Stimulated activated CD4-positive, alpha-beta T cell treated with anti-CD3 and anti-CD28 coated beads, Interleukin-15, amount 100 ng/mL, for 1 hour (primary cell): Measurements from ENCODE around the gene VPS29.
"Not testable (repeated sequence)": the region's sequence is repeated elsewhere in the genome, so short reads cannot be mapped to it uniquely, and the experiment has no call there.

Experiments
- DNase-seq, 2 donors: peaks; one replicate each; pipeline ENCODE4 v3.0.0-alpha.2; 2020; ENCODE audit warnings: low read depth in 1 of 2, low spot score in 1 of 2

The VPS29 gene

DNA sequence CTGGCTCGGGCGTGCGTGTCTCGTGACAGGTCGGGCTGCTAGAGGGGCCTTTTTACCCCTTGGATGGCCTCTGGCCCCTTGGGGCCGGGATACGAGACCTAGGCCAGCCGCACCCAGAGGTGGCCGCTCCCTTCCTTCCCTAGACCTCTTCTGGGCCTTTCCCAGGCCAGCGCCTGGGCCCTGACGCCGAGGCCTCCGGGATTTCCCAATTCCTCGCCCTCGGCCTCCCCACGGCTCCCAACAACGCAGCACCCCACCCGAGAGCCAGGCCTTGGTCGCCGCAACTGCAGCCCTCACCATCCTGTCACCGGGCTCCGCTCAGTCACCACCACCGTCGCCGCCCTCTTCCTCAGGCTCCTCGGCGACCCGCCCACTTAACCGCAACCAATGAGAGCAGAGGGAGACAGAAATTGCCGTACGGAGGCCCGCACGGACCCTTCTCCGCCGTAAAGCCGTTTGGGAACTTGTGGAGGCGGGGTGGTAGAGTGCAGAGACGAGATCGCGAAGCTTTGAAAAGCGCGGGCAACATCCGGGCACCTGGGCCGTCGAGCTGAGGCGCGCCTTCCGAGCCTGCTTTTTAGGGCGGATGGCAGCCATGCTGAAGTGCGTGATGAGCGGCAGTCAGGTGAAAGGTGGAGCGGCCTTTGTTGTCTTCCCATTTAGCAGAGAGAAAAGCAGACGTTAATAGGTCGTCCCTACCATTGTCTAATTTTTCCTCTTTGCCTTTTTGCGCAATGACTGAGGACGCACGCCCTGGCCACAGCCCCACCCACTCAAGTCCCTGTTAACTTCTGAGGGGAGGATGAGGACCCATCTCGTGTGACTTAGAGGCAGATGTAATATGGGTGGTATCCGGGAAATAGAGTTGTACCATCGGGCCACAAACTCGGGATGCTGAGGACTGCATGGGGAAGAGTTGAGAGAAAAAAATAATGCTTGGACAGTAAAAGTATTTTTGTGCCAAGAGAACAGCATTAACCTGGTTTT, at the start of gene VPS29, which contains the start of gene RAD9B:
Gene VPS29, minus strand, starts transcription at position 360 of the 987 bp plus-strand sequence. Its CDS starts 60 bp downstream, at position 300.
Gene RAD9B, plus strand, starts transcription at position 580 of the 987 bp plus-strand sequence. Its CDS starts 7 bp downstream, at position 587.
- DNase-seq: peak; percentile 95 to 97

DNA sequence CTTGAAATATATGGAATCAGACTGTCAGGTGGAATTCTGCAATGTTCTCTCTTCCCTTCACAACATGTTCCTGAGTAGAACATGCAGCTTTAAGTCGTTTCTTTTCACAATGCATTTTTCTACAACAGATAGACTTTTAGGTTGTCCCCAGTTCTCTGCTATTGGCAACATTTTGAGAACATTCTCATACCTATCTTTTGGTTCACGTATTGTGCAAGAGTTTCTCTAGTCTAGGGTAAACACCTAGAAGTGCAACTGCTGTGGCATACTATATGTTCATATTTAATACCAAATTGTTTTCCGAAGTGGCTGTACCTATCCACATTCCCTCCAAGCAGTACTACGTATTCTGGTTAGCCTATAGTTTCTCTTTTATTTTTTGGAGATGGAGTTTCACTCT, 49.1 kb upstream of the VPS29 start:
- DNase-seq: no peak

DNA sequence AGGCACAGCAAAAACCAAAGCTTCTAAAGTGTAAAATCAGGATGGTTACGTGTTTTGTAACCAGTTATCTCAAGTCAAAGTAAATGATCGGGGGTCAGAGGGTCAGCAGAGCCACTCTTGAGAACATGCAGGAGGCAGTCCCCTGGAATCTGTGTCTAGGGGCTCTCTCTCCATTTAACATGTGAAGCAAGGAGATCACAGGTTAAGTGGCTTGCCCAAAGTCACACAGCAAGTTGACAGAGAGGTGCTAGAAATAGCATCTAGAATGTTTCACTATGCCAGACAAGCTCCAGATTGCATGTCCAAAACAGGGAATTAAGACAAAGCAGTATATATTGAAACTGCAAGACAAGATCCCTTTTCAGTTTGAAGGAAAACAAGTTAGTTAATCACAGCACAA, 47.8 kb upstream of the VPS29 start:
- DNase-seq: no peak

DNA sequence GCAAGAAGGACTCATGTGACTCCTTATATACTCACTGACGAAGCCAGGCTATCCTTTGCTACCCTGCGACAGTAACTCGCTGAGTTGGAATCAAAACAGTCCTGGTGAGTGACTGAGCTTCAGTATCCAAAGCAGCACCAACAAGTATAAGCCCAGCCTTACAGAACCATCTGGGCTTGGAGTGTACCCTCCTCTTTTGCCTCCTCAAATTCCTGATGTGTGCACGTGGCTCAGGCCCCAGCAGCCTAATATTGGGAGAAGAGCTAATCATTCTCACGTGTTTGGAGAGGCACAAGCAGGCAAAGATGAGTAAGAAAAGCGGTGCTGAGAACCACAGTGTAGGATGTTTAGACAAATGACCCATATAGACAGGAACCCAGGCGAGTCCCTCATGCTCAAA, 46.8 kb upstream of the VPS29 start:
- DNase-seq: no peak

DNA sequence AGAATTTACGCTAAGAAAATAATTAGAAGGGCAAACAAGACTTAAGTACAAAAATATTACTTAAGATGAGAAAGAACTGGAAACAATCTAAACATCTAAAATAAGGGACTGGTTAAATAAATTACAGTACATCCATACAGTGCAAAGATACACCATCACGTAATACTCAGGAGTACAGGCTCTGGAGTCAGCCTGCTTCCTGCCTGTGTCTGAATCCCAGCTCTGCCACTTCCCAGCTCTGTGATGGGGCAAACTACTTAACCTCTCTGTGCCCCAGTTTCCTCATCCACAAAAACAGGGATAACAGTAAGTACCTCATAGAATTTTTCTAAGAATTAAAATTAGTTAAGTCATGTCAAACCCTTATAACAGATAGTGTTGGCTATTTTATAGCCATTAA, 45.2 kb upstream of the VPS29 start:
- DNase-seq: no peak

DNA sequence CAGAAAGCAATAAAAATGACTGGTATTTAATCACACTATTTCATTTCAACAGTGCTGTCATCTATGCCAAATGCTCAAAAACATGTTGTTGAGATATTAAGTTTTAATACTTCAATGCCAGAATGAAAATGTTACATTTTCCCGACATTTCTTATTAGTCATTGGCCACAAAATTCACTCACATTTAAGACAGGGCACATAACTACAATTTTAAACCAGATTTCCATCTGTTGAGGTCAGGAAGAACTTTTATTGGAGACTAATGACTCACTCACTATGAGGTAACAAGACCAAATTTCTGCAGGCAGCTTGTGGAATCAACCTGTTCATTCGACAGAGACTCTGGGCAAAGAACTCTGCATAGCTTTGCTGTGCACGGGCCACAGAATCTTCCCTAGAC, 44.4 kb upstream of the VPS29 start:
- DNase-seq: no peak

DNA sequence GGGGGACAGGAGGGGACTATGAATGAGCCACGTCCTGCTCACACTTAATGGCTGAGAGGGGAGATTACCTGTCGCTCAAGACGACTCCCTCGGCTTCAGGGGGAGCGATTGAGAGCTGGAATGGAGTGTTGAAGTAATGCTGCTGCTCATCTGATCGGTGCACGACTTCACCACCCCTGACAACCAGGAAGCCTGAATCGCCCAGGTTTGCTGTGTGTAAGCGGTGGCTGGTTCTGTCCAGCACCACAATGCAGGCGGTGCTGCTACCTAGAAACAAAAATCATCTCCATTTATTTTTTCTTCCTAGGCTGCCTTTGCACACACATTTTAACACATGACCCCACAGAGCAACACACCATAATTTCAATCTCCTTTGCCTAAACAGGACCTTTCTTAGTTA, 43.9 kb upstream of the VPS29 start:
- no peak for DNase-seq

DNA sequence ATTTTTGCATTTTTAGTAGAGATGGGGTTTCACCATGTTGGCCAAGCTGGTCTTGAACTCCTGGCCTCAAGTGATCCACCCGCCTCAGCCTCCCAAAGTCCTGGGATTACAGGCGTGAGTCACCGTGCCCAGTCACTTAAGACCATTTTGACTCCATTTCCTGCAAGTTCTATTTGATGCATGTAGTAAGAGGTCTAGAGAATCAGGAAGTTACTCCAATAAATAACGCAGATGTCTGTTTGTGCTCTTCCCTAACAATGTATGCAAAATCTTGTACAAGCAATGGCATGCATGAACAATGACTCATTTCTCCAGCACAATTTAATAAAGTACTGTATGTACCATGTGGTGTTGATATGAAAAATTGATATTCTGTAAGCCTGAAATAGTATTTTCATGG, 43.3 kb upstream of the VPS29 start:
- DNase-seq: not testable (repeated sequence)

DNA sequence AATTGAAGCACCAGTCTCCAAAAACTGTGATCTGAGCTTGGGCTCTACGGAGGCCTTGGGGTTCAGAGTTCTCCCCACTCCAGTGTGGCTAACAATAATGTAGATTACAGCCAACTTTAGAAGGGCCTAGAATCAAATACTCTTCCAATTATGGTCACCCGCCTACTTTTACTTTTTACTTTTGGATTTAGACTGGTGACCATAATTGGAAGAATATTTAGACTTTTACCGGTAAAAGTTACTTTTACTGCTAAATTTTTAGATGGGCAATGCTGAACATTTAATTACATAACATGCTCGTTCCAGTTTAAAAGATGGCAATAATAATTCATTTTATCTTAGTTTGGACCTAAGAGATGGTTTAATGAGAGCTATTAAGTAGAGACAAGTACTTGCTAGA, 42.1 kb upstream of the VPS29 start:
- no peak for DNase-seq

DNA sequence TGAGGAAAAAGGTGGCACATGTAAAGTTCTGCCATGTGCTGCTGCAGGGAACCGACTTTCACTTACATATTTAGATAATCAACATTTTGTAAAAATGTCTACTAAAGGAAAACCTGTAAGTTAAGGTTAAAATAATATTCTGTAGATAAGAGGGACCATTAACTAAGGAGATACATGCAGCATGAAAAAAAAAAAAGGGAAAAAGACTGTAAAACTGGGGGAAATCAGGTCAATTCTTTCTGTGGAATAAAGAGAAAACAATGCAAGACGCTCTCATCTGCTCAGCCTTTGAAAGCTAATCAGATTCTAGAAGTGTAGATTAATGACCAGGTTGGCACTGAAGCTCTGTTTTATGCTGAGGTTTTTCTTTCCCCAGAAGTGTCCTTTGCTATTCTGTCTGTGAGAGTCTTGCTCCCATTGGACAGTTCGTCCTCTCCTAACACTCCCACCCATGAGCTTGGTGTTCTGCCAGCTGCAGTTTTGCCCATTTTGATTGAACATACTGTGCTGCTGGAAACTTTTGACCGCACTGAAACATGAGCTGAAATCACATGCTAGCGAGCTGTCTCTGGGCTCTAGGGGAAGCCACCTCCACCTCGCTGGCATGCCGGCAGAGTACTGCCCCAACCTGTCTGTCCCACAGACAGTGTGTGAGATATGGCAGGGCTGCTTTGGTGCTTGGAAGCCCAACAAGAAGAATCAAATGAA, 41.5 kb upstream of the VPS29 start:
- DNase-seq: no peak

DNA sequence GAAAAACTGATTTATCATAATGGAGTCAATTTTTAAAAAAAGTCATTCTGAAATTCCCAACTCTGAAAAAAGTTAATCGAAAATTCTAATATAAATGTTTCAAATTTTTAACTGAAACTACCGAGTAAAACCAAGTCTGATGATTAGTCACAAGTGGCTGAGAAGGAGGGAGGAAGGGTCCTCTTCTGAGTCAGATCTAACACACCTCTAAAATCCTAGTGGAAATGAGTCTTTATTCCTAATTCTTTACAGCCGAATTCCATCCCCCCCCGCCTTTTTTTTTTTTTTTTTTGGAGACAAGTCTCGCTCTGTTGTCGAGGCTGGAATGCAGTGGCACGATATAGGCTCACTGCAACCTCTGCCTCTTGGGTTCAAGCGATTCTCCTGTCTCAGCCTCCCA, 38.1 kb upstream of the VPS29 start:
- no peak for DNase-seq

DNA sequence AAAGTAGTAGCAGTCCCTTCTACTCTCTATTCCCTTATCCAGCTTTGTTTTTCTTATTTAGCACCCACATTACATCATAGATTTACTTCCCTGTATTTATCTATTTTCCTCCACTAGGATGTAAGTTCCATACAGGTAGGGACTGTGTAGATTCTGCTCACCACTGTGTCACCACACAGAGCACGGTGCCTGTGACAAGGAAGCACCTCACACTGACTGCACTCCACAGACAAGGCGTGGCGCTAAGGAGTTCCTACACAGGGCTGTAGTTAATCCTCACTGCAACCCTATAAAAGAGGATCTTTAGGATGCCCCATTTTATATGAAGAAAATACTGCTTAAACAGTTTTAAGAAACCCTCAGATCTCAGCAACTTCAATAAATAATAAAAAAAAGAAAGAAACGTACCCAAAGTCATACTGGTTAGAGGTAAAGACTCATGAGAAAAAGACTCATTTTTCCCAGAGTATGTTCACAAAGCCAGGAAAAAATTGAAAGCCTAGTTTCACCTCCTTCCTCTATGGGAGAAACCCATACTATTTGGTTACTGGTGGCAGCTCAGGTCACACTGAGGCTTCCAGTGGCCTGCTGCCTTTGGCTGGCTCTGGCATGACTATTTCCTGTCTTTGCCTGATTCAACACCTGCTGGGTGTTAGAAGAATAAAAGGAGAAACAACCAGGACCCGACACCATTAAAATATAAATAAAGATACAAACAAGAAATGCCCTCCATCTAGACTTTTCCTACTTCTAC, 37.1 kb upstream of the VPS29 start:
- DNase-seq: no peak

DNA sequence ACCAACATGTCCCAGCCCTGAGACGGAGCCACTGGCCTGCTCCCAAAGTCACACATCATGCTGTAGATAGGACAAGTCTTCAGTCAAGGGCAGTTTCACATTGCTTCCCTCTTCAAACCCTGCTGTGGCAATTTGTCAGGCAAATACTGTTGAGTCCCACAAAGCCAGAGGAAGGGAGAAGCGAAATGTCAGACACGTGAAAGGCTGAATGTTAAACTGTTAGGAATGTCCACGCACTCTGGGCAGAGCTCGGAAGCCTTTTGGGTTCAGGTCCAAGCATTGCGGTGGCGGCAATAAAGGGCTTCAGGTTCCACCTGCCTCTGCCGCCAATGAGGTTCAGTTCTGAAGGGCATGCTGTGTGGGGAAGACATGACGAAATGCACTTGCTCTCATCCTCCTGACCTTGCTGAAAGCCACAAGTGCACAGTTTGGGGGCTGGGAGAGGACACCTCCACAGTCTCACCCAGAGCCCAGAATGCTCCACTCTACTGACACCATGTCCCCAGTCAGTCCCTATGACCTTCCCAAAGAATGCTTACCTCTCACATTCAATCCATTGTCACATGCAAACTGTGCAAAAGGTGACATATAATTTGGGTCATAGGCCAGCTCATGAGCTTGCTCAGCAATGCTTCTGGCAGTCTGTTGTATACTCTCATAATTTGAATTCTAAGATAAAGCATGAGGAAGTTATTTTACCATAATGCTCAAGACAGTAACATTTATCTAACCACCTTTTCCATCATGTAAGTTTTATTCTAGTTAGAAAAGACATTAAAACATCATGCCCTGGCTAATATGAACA, 35.9 kb upstream of the VPS29 start:
- no peak for DNase-seq

DNA sequence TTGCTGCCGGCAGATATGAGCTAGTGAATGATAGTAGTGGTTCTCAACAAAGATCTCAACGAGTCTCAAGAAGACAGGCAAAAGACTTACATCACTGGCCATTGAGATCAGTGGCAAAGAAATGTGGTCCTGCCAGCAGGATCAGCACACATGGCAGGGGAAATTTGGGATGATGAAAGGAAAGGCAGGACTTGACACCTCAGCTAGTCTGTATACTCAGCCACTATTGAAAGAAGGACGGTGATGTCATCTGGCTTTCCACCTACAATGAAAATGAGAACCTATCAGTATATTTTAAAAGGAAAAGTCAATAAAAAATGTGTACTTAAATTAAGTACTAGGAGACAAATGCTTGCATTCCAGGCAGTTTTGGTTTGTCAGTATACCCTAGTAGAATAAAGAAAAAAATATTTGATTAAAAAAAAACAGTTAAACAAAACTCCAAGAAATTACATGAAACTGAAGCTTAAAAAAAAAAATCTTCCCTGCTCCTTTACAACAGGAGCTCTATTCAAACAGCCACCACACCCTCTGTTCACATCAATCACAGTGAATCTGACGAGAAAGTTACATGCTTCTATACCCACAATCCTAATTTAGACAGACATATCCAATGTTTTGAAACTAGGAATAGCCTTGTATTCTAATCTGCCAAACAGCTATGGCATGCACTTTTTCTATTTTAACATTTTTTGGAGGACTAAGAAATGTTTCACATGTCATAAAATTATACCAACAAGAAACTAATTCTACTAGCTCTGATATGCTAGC, 35.1 kb upstream of the VPS29 start:
- no peak for DNase-seq

DNA sequence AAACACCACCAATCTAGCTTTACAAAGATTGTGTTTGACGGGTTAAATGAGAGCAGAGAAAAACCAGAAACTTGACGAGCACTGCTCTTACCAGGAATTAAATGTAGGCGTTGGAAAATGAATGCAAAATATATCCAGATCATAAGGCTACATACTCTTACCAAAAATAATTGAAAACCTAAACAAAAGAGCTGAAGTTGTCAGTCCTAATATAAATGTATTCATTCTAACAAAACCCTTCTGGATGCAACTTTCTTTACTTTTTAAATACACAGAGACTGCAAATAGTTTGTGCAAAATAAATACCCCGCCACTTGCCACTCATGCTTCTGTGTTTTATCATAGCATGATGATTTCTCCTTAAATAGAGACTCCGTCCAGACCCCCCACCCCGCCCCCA, 32.9 kb upstream of the VPS29 start:
- DNase-seq: no peak

DNA sequence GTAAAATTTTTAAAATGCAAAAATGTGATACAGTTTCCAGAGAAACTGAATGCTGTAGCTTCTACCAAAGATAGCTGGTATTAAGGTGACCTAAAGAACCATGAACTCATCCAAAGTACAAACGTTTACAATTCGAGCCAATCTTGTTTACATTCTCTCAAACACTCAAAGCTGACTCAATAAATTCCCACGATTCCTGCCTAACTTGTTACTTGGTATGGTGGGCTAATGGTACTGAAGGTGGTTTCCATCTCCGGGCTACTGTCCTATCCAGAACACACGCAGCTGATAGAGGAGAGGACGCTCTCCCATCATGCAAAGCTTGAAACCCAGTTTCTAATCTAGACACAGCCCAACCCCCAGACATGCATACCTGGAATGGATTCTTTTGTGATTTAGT, 31.7 kb upstream of the VPS29 start:
- DNase-seq: no peak

DNA sequence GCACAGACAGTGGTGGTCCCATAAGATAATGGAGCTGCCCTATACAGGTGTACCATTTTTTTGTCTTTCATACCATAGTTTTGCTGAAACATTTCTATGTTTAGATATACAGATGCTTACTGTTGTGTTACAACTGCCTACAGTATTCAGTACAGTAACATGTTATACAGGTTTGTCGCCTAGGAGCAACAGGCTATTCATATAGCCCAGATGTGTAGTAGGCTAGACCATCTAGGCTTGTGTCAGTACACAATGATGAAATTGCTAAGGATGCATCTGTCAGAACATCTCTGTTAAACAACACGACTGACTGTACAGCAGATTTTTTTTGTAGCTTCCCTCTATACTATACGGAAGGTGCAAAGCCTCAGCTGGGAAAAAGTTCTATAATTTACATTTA, 30.7 kb upstream of the VPS29 start:
- no peak for DNase-seq

DNA sequence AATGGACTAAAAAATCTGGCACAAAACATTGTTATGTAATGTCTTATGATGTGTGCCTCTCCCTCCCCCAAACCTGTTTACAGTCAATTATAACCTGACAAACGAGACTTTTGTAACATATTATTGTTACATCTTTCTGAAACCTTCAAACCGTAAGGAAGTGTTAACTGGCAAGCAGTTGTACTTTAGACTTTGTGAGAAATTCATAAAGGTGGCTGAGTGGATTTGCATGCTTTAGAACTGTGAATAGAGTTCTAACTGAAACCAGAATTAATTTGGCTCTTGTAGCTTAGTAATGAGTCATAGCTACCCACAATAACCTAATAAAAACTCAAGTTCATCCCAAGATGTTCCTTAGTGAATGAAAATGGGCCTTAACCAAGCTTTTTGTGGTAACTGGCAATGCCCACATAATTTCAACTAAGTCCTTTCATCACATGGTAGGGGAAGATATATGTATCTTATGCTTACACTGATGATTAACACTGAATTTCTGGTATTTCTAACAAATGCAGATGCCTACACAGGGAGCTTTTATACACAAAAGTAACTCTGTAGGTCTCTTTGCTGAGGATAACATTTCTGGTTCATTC, 29.9 kb upstream of the VPS29 start:
- DNase-seq: no peak

DNA sequence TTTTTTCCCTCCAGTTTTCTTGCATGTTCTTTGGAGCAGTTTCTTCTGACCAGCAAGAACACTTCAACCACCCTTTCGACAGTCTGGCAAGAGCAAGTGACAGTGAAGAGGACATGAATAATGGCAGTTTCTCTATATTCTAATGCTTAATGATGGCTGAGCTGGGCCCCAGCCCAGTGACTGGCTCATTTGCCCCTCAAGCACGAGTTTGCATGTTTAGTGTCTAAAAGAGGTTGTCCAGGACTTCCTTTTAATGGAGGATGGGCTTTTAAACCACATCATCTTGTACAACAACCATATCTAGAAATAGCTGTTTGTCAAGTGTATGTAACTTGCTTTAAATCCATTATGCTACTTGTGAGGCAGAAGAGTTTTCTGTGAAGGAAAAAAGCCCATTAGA, 28.6 kb upstream of the VPS29 start:
- DNase-seq: no peak
